GM12874 (cell line): ENCODE data around the gene TREM1.

Source experiments
- CTCF ChIP-seq: IDR thresholded peaks from 2 replicates; pipeline ENCODE4 v1.5.1; 2011; ENCODE audit warnings: low read depth, mild to moderate bottlenecking, control low read depth, low read length, moderate library complexity; ENCODE audit not compliant: insufficient read depth

The TREM1 gene

GRCh38 chr6:41286544-41287346 is at the start of gene TREM1:
TSS of gene TREM1 (minus strand) at chr6:41286682. CDS start at chr6:41286655, 27 bp downstream.
- no peak for TF ChIP-seq CTCF

- no peak for TF ChIP-seq CTCF
Observed at GRCh38 chr6:41335943-41336342, 49.5 kb upstream of the TREM1 start.

- TF ChIP-seq CTCF = no peak
Observed at GRCh38 chr6:41335296-41335695, 48.8 kb upstream of the TREM1 start, which contains the start of gene NCR2. TSS of gene NCR2 (plus strand) at chr6:41335608. CDS start at chr6:41335877, 269 bp downstream.

GRCh38 chr6:41334482-41335040 is 48.1 kb upstream of the TREM1 start:
- no peak for TF ChIP-seq CTCF

GRCh38 chr6:41332842-41333736 is 46.6 kb upstream of the TREM1 start:
- TF ChIP-seq CTCF = no peak

- TF ChIP-seq CTCF = no peak
Observed at GRCh38 chr6:41332241-41332640, 45.8 kb upstream of the TREM1 start.
